H1 (cell line): Measurements from ENCODE around the gene CREBBP. TPM values are rescaled to one million over a fixed set of nuclear protein-coding genes. Genes with fewer than 3 reads are reported as not detected.

ENCODE experiments used
- CTCF ChIA-PET: fragments of 300-600 bp; sonication (Branson Sonifier 250); formaldehyde crosslinking; loops from one replicate; lab custom pipeline; 2021; ENCODE audit not compliant: partially characterized antibody; lab: Charles Lee
- POLR2A ChIA-PET: fragments of 300-600 bp; sonication (Branson Sonifier 250); formaldehyde crosslinking; loops from one replicate; lab custom pipeline; 2021; ENCODE audit warnings: inconsistent platforms; ENCODE audit not compliant: partially characterized antibody; lab: Charles Lee
- DNase-seq, 2 experiments: peaks; one replicate each; pipeline versions ENCODE4 v3.0.0 to v3.0.0-alpha.2; 2010 to 2022; ENCODE audit warnings: low spot score in 2 of 2, low read depth in 1 of 2, mixed read lengths in 1 of 2
- FAIRE-seq: peaks from 2 replicates; lab custom pipeline; 2011; peaks lifted over from hg19 to GRCh38; lab: Jason Lieb, UNC
- H2AFZ ChIP-seq: 2 replicates; pipeline ENCODE4 v1.8.1; 2012; ENCODE audit warnings: low read length, inconsistent platforms
- H2AK5ac ChIP-seq: 2 replicates; pipeline ENCODE4 v1.6.1; 2013; ENCODE audit warnings: low read depth, low read length
- H2BK120ac ChIP-seq: replicated peaks from 2 replicates; pipeline ENCODE3; 2013; ENCODE audit warnings: low read depth, low read length, inconsistent platforms
- H2BK12ac ChIP-seq: 2 replicates; pipeline ENCODE4 v1.6.1; 2013; ENCODE audit warnings: low read depth, low read length
- H2BK15ac ChIP-seq: 2 replicates; pipeline ENCODE4 v1.6.1; 2013; ENCODE audit warnings: low read length
- H2BK20ac ChIP-seq: 2 replicates; pipeline ENCODE4 v1.6.1; 2013; ENCODE audit warnings: low read length
- H2BK5ac ChIP-seq: 2 replicates; pipeline ENCODE4 v1.6.1; 2013; ENCODE audit warnings: low read depth, low read length
- H3K14ac ChIP-seq: 2 replicates; pipeline ENCODE4 v1.6.1; 2013; ENCODE audit warnings: inconsistent platforms; ENCODE audit not compliant: insufficient read length
- H3K18ac ChIP-seq: 2 replicates; pipeline ENCODE4 v1.6.1; 2013; ENCODE audit warnings: low read length; ENCODE audit errors: extremely low read depth
- H3K23ac ChIP-seq: 2 replicates; pipeline ENCODE4 v1.6.1; 2013; ENCODE audit warnings: inconsistent platforms; ENCODE audit not compliant: insufficient read length
- H3K23me2 ChIP-seq: 2 replicates; pipeline ENCODE4 v1.6.1; 2013; ENCODE audit warnings: low read depth, low read length
- H3K27ac ChIP-seq: 2 replicates; pipeline ENCODE4 v1.6.1; 2011; ENCODE audit warnings: low read depth, low read length, inconsistent platforms
- H3K27me3 ChIP-seq, 4 experiments: replicated peaks in 1 of 4; 1 replicate in 1 of 4; 2 replicates in 3 of 4; pipeline versions ENCODE4 v1.6.1 to v1.8.1; 2011 to 2013; ENCODE audit warnings: low read length in 3 of 4, mild to moderate bottlenecking in 3 of 4, inconsistent platforms in 2 of 4, mixed read lengths in 2 of 4, moderate library complexity in 1 of 4; ENCODE audit not compliant: control insufficient read depth in 3 of 4, insufficient read depth in 3 of 4; ENCODE audit errors: extremely low read depth in 1 of 4
- H3K36me3 ChIP-seq, 4 experiments: 2 replicates each; pipeline versions ENCODE4 v1.6.1 to v1.8.1; 2011 to 2013; ENCODE audit warnings: mild to moderate bottlenecking in 4 of 4, low read length in 3 of 4, moderate library complexity in 2 of 4, control low read depth in 1 of 4, inconsistent platforms in 1 of 4; ENCODE audit not compliant: insufficient read depth in 4 of 4, control insufficient read depth in 2 of 4
- H3K4ac ChIP-seq: replicated peaks from 2 replicates; pipeline ENCODE3; 2013; ENCODE audit warnings: low read length, low read depth, mixed read lengths, inconsistent platforms; ENCODE audit not compliant: insufficient read length
- H3K4me1 ChIP-seq, 4 experiments: replicated peaks in 1 of 4; 1 replicate in 1 of 4; 2 replicates in 3 of 4; pipeline versions ENCODE4 v1.6.1 to v1.8.1; 2011 to 2013; ENCODE audit warnings: low read length in 3 of 4, inconsistent platforms in 2 of 4, mixed read lengths in 1 of 4; ENCODE audit not compliant: insufficient read depth in 4 of 4, control insufficient read depth in 3 of 4
- H3K4me2 ChIP-seq, 2 experiments: 2 replicates each; pipeline versions ENCODE4 v1.6.1 to v1.8.1; 2011 to 2013; ENCODE audit warnings: low read depth in 2 of 2, low read length in 2 of 2, control low read depth in 1 of 2, inconsistent platforms in 1 of 2, mild to moderate bottlenecking in 1 of 2; ENCODE audit not compliant: insufficient read depth in 1 of 2
- H3K4me3 ChIP-seq, 4 experiments: fragments of 200-600, 300-600 bp in 1 of 4; sonication (generic), shearing (Covaris generic), sonication (Bioruptor Twin) in 1 of 4; 2 replicates each; pipeline versions ENCODE4 v1.5.1 to v1.8.1; 2011 to 2016; ENCODE audit warnings: low read length in 4 of 4, low read depth in 3 of 4, control low read depth in 2 of 4, inconsistent platforms in 2 of 4, mild to moderate bottlenecking in 2 of 4, mixed read lengths in 1 of 4, moderate library complexity in 1 of 4; ENCODE audit not compliant: insufficient read depth in 2 of 4; ENCODE audit errors: extremely low read depth in 1 of 4
- H3K56ac ChIP-seq: replicated peaks from 2 replicates; pipeline ENCODE3; 2013; ENCODE audit warnings: low read depth, mild to moderate bottlenecking, mixed read lengths, low read length, inconsistent platforms; ENCODE audit not compliant: insufficient read length
- H3K79me1 ChIP-seq: 2 replicates; pipeline ENCODE4 v1.6.1; 2013; ENCODE audit warnings: low read depth, low read length, control low read depth
- H3K79me2 ChIP-seq, 2 experiments: 2 replicates each; pipeline versions ENCODE4 v1.6.1 to v1.8.1; 2012 to 2013; ENCODE audit warnings: low read length in 2 of 2, mild to moderate bottlenecking in 2 of 2, inconsistent platforms in 1 of 2; ENCODE audit not compliant: insufficient read depth in 2 of 2, control insufficient read depth in 1 of 2
- H3K9ac ChIP-seq, 4 experiments: replicated peaks in 1 of 4; 1 replicate in 1 of 4; 2 replicates in 3 of 4; pipeline versions ENCODE4 v1.6.1 to v1.8.1; 2011 to 2013; ENCODE audit warnings: low read depth in 3 of 4, low read length in 3 of 4, control low read depth in 2 of 4, mild to moderate bottlenecking in 2 of 4, moderate library complexity in 2 of 4, inconsistent platforms in 1 of 4; ENCODE audit errors: extremely low read depth in 1 of 4
- H3K9me3 ChIP-seq, 2 experiments: 2 replicates each; pipeline versions ENCODE4 v1.6.1 to v1.8.1; 2012 to 2013; ENCODE audit warnings: mild to moderate bottlenecking in 2 of 2, moderate library complexity in 2 of 2, control low read depth in 1 of 2, inconsistent platforms in 1 of 2, low read depth in 1 of 2, low read length in 1 of 2, mixed read lengths in 1 of 2; ENCODE audit not compliant: insufficient read depth in 2 of 2
- H4K20me1 ChIP-seq, 2 experiments: replicated peaks in 1 of 2; 2 replicates each; pipeline versions ENCODE3 to v1.8.1; 2011 to 2013; ENCODE audit warnings: inconsistent platforms in 2 of 2, low read length in 2 of 2, mild to moderate bottlenecking in 1 of 2; ENCODE audit not compliant: insufficient read depth in 2 of 2, control insufficient read depth in 1 of 2
- H4K5ac ChIP-seq: 2 replicates; pipeline ENCODE4 v1.6.1; 2013; ENCODE audit warnings: low read length, low read depth, mixed read lengths, inconsistent platforms; ENCODE audit not compliant: insufficient read length
- H4K8ac ChIP-seq: 2 replicates; pipeline ENCODE4 v1.8.0; 2013; ENCODE audit warnings: mild to moderate bottlenecking, moderate library complexity, low read length, inconsistent platforms; ENCODE audit not compliant: insufficient read depth; ENCODE audit errors: extremely low read depth
- H4K91ac ChIP-seq: replicated peaks from 2 replicates; pipeline ENCODE3; 2013; ENCODE audit warnings: low read length, mixed read lengths, inconsistent platforms; ENCODE audit not compliant: insufficient read length
- CEBPB ChIP-seq: IDR thresholded peaks from 2 replicates; pipeline ENCODE4 v1.6.1; 2012; ENCODE audit warnings: low read depth, low read length
- CREB1 ChIP-seq: IDR thresholded peaks from 2 replicates; pipeline ENCODE4 v1.6.1; 2012; ENCODE audit warnings: inconsistent platforms
- SIN3A ChIP-seq, 2 experiments: IDR thresholded peaks in 1 of 2; conservative IDR thresholded peaks in 1 of 2; 2 replicates each; pipeline ENCODE4 v1.6.1; 2011 to 2012; ENCODE audit warnings: low read length in 2 of 2, improper control_type of control experiment in 1 of 2, low read depth in 1 of 2, mild to moderate bottlenecking in 1 of 2
- TAF7 ChIP-seq: optimal IDR thresholded peaks from 2 replicates; pipeline ENCODE3; 2011; ENCODE audit warnings: low read depth, mild to moderate bottlenecking, inconsistent platforms, low read length, moderate library complexity, borderline replicate concordance
- WGBS, 2 experiments: shearing (Covaris generic) in 1 of 2; methylation state at CpG; one replicate each; pipeline versions ENCODE4 v1.1.6 to v1.1.7; 2013 to 2015; ENCODE audit warnings: low lambda C conversion rate in 2 of 2, mixed read lengths in 2 of 2, inconsistent platforms in 1 of 2, low coverage in 1 of 2, missing lambda C conversion rate in 1 of 2; ENCODE audit not compliant: insufficient replicate concordance in 2 of 2, insufficient coverage in 1 of 2, insufficient read length in 1 of 2; ENCODE audit errors: extremely low coverage in 1 of 2, missing lambda C conversion rate in 1 of 2; 5-methylcytosine and 5-hydroxymethylcytosine counted together
- polyA plus RNA-seq, 7 experiments: library from polyadenylated mRNA; depleted of rRNA in 3 of 7; stranded (reverse) in 5 of 7; unstranded in 2 of 7; fragments of >200 nt in 5 of 7; fragments of 200-250 nt in 2 of 7; gene quantifications; 1 replicate in 5 of 7; 2 replicates in 1 of 7; 4 replicates in 1 of 7; pipeline versions ENCODE4 v1.2.1 to v1.2.3, GENCODE V29; 2011 to 2013; ENCODE audit warnings: missing spikeins in 2 of 7, mixed read lengths in 2 of 7
- total RNA-seq: library from RNA; stranded (reverse); fragmentation: NEBNext Ultra II Directional; extraction: Animal tissue kit (Norgen Biotek cat#: 25700); gene quantifications from 2 replicates; pipeline ENCODE4 v1.2.1, GENCODE V29; 2021

Gene CREBBP
- total and polyA plus RNA-seq, 2 of the 8 experiments (the other 6 are each of a cell fraction or from before 2014, with no cell fraction given), result 10.0 to 60.1 TPM

GRCh38 chr16:3882531-3882930 lies 2.0 kb upstream of the CREBBP start:
- no peak overlapping the region for H2AK5ac ChIP-seq
- H3K23me2 ChIP-seq, result peaks cover 11% of the 10 kb centered on the region
- no peak overlapping the region for H3K18ac ChIP-seq
- no peak overlapping the region for H2BK12ac ChIP-seq
- TF ChIP-seq SIN3A (conservative IDR thresholded peaks at IDR 0.05 in 1 of 2, IDR thresholded peaks at IDR 0.05 in 1 of 2; ENCODE audit: low read depth in 1 of 2, low read length in 2 of 2) (no peak), CREB1 (no peak), CEBPB (no peak), TAF7 (no peak)
- no peak overlapping the region for H3K56ac ChIP-seq
- H2BK120ac ChIP-seq, result no peak overlapping the region
- no peak overlapping the region for H3K9ac ChIP-seq
- H4K5ac ChIP-seq, result no peak overlapping the region
- FAIRE-seq (no peak), DNase-seq (no peak)
- H3K4me2 ChIP-seq, result no peak overlapping the region; a peak in 1 of 4 replicates
- peaks cover 12 to 20% of the 10 kb centered on the region in 2 experiments for H3K79me2 ChIP-seq
- no peak overlapping the region for H4K91ac ChIP-seq
- H3K79me1 ChIP-seq, result peaks cover 7% of the 10 kb centered on the region
- no peak overlapping the region for H3K14ac ChIP-seq
- 98% methylated on average over 3 of the region's 3 CpGs; no CpG with 5 or more reads in 1 of the 2 experiments for WGBS, 2 experiments
- no peak overlapping the region for H3K27ac ChIP-seq
- H4K8ac ChIP-seq, result no peak overlapping the region
- ChIA-PET POLR2A (interaction anchor here (1.8 kb wide), 2 partner anchors 10 to 32 kb away, joined by 3 to 6 read pairs; no protein-coding TSS in a partner anchor), CTCF (no interaction called here)
- H2BK20ac ChIP-seq, result no peak overlapping the region
- peaks cover 15 to 17% of the 10 kb centered on the region in 2 experiments for H4K20me1 ChIP-seq
- peaks cover 0 to 4% (median 0%) of the 10 kb centered on the region in 4 experiments; a peak in 1 of 8 replicates for H3K36me3 ChIP-seq
- H2BK15ac ChIP-seq, result no peak overlapping the region
- no peaks in the 10 kb centered on the region for H3K9me3 ChIP-seq
- no peak overlapping the region for H3K4me3 ChIP-seq
- no peak overlapping the region for H3K4ac ChIP-seq
- H3K27me3 ChIP-seq, result no peaks in the 10 kb centered on the region; a peak in 1 of 7 replicates
- peaks cover 0 to 13% (median 3%) of the 10 kb centered on the region in 4 experiments; a peak in 6 of 7 replicates for H3K4me1 ChIP-seq
- H2BK5ac ChIP-seq, result no peak overlapping the region
- no peak overlapping the region for H3K23ac ChIP-seq
- no peak overlapping the region for H2AFZ ChIP-seq
